ENCODE data around the gene DUSP10. TPM values are rescaled to one million over a fixed set of nuclear protein-coding genes. Genes with fewer than 3 reads are reported as not detected.

DUSP10 gene
- total RNA-seq, 2 donors from 2014 or later: 6.5 to 11.7 TPM

- TF ChIP-seq CTCF (conservative IDR thresholded peaks at IDR 0.05): peak; percentile 58
- Mint-ChIP-seq H3K27me3 (ENCODE audit: insufficient read depth) (peaks cover 2% of the 10 kb centered on the region), H3K9me3 (no peaks in the 10 kb centered on the region), H3K4me3 (no peak overlapping the region), H3K36me3 (ENCODE audit: low read depth) (peaks cover 20% of the 10 kb centered on the region), H3K4me1 (peaks cover 11% of the 10 kb centered on the region), H3K27ac (peak overlapping the region; percentile 89)
- H3K27me3 ChIP-seq (ENCODE audit: control insufficient read depth, insufficient read depth, low read length, poor library complexity, severe bottlenecking): no peaks in the 10 kb centered on the region
- H3K9me3 ChIP-seq (ENCODE audit: control insufficient read depth, low read length): peaks cover 8% of the 10 kb centered on the region
- peak; percentile 93 for DNase-seq
- peak overlapping the region; percentile 84 for H3K9ac ChIP-seq (ENCODE audit: extremely low read depth, low read length, poor library complexity, severe bottlenecking)
- H3K36me3 ChIP-seq (ENCODE audit: control insufficient read depth, insufficient read depth, low read length): peaks cover 22% of the 10 kb centered on the region
- H3K4me1 ChIP-seq (ENCODE audit: control insufficient read depth, insufficient read depth, low read length): peaks cover 6% of the 10 kb centered on the region
- 0% methylated on average over 21 to 98 of the region's 98 CpGs for WGBS, 2 experiments (ENCODE audit: insufficient coverage in 1 of 2, insufficient read length in 1 of 2)
- H3K4me3 ChIP-seq (ENCODE audit: low read length): peak overlapping the region; percentile 100
- peak overlapping the region; percentile 72 for H3K27ac ChIP-seq (ENCODE audit: low read depth, low read length)
These were observed 896 bp upstream of the DUSP10 start for GRCh38 chr1:221742555-221743415.

- peaks cover 22% of the 10 kb centered on the region for H3K4me1 Mint-ChIP-seq
- H3K36me3 ChIP-seq (ENCODE audit: control insufficient read depth, insufficient read depth, low read length): peaks cover 39% of the 10 kb centered on the region
- no peaks in the 10 kb centered on the region for H3K9me3 Mint-ChIP-seq
- H3K9ac ChIP-seq (ENCODE audit: extremely low read depth, low read length, poor library complexity, severe bottlenecking): peak overlapping the region; percentile 80
- 1% methylated on average over 18 to 36 of the region's 36 CpGs for WGBS, 2 experiments (ENCODE audit: insufficient coverage in 1 of 2, insufficient read length in 1 of 2)
- H3K27me3 Mint-ChIP-seq (ENCODE audit: insufficient read depth): peaks cover 2% of the 10 kb centered on the region
- H3K4me3 Mint-ChIP-seq: no peak overlapping the region
- H3K4me3 ChIP-seq (ENCODE audit: low read length): peak overlapping the region; percentile 100
- H3K27me3 ChIP-seq (ENCODE audit: control insufficient read depth, insufficient read depth, low read length, poor library complexity, severe bottlenecking): no peaks in the 10 kb centered on the region
- H3K36me3 Mint-ChIP-seq (ENCODE audit: low read depth): peaks cover 36% of the 10 kb centered on the region
- no peak overlapping the region for H3K27ac Mint-ChIP-seq
- H3K4me1 ChIP-seq (ENCODE audit: control insufficient read depth, insufficient read depth, low read length): peaks cover 9% of the 10 kb centered on the region
- H3K9me3 ChIP-seq (ENCODE audit: control insufficient read depth, low read length): peaks cover 2% of the 10 kb centered on the region
- no peak for TF ChIP-seq CTCF (conservative IDR thresholded peaks at IDR 0.05)
- peak; percentile 77 for DNase-seq
- H3K27ac ChIP-seq (ENCODE audit: low read depth, low read length): peak overlapping the region; percentile 33
These were observed 741 bp downstream of the DUSP10 start for GRCh38 chr1:221740993-221741702.

GRCh38 chr1:221740369-221740992 lies 1.4 kb downstream of the DUSP10 start:
- H3K36me3 Mint-ChIP-seq (ENCODE audit: low read depth): peaks cover 40% of the 10 kb centered on the region
- Histone ChIP-seq H3K4me1 (ENCODE audit: control insufficient read depth, insufficient read depth, low read length) (peaks cover 9% of the 10 kb centered on the region), H3K27ac (ENCODE audit: low read depth, low read length) (no peak overlapping the region)

More at GRCh38 chr1:221740369-221740992, 1.4 kb downstream of the DUSP10 start:
- Mint-ChIP-seq H3K4me3 (no peak overlapping the region), H3K27ac (no peak overlapping the region), H3K27me3 (ENCODE audit: insufficient read depth) (peaks cover 2% of the 10 kb centered on the region), H3K9me3 (no peaks in the 10 kb centered on the region), H3K4me1 (peaks cover 28% of the 10 kb centered on the region)
- TF ChIP-seq CTCF (conservative IDR thresholded peaks at IDR 0.05): no peak
- peak overlapping the region; percentile 80 for H3K9ac ChIP-seq (ENCODE audit: extremely low read depth, low read length, poor library complexity, severe bottlenecking)
- H3K36me3 ChIP-seq (ENCODE audit: control insufficient read depth, insufficient read depth, low read length): peaks cover 44% of the 10 kb centered on the region
- no peaks in the 10 kb centered on the region for H3K9me3 ChIP-seq (ENCODE audit: control insufficient read depth, low read length)
- H3K27me3 ChIP-seq (ENCODE audit: control insufficient read depth, insufficient read depth, low read length, poor library complexity, severe bottlenecking): no peaks in the 10 kb centered on the region
- WGBS, 2 experiments (ENCODE audit: insufficient coverage in 1 of 2, insufficient read length in 1 of 2): 11% methylated on average over 8 to 11 of the region's 11 CpGs
- peak overlapping the region; percentile 100 for H3K4me3 ChIP-seq (ENCODE audit: low read length)
- DNase-seq: peak; percentile 52
